ENCODE data around the gene FOLH1.
"Not testable (repeated sequence)": the region's sequence is repeated elsewhere in the genome, so short reads cannot be mapped to it uniquely, and the experiment has no call there.

FOLH1 gene

DNA sequence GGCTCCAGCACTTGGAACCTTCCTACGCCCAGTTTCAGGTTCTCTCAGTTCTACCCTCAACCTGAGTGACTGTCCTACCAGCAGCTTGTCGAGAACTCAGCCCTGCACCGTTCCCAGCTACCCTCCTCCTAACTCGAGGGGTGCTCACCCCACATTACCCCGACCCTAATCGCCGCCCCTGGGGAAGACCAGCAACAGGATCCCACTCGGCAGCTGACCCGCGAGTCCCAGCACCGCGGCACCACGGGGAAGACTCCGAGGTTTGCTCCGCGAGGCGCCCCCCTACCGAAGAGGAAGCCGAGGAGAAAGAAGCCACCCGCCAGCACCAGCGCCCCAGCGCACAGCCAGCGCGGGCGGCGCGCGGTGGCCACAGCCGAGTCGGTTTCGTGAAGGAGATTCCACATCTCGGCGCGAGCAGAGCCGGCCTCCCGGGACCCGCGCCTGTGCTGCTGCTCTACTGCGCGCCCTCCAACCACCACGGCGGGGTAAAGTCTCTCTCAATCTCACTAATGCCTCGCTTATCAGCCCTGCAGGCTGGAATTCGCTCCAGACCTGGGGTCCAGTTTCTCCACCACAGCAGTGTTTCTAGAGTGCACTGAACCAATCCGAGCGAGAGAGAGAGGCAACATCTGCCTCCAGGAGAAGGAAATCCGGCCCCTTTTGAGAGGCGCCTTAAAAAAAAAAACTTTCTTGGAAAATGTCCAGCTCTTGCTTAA, at the start of gene FOLH1:
TSS of gene FOLH1 (minus strand) at position 597 of the 716 bp plus-strand sequence. CDS start at position 404, 193 bp downstream.
- H3K4me1 ChIP-seq (ENCODE audit: control insufficient read depth, insufficient read depth, low read length) = peaks cover 6% of the 10 kb centered on the region
- H3K36me3 ChIP-seq (ENCODE audit: control insufficient read depth in 2 of 2, insufficient read depth in 2 of 2, low read length in 2 of 2) = no peaks in the 10 kb centered on the region
- peak within 1 kb of the TSS; percentile 43 to 66 for H3K4me3 ChIP-seq (ENCODE audit: low read length in 2 of 2)
- no peak within 1 kb of the TSS for H3K27ac ChIP-seq (ENCODE audit: low read length)
- H3K9me3 ChIP-seq (ENCODE audit: control insufficient read depth in 2 of 2, low read length in 2 of 2) = no peaks in the 10 kb centered on the region
- H3K9ac ChIP-seq (ENCODE audit: low read length in 2 of 2) = no peak within 1 kb of the TSS
- peaks cover 0 to 2% of the 10 kb centered on the region in 2 donors for H3K27me3 ChIP-seq (ENCODE audit: control insufficient read depth in 1 of 2, insufficient read depth in 2 of 2, low read length in 2 of 2)

- H3K36me3 ChIP-seq (ENCODE audit: control insufficient read depth in 2 of 2, insufficient read depth in 2 of 2, low read length in 2 of 2); H3K4me1 ChIP-seq (ENCODE audit: control insufficient read depth, insufficient read depth, low read length); H3K9me3 ChIP-seq (ENCODE audit: control insufficient read depth in 2 of 2, low read length in 2 of 2); H3K27ac ChIP-seq (ENCODE audit: low read length); H3K9ac ChIP-seq (ENCODE audit: low read length in 2 of 2); H3K27me3 ChIP-seq (ENCODE audit: control insufficient read depth in 1 of 2, insufficient read depth in 2 of 2, low read length in 2 of 2); H3K4me3 ChIP-seq (ENCODE audit: low read length in 2 of 2): not testable (repeated sequence)
Observed at GRCh38 chr11:49255148-49255547, 46.7 kb upstream of the FOLH1 start.

DNA sequence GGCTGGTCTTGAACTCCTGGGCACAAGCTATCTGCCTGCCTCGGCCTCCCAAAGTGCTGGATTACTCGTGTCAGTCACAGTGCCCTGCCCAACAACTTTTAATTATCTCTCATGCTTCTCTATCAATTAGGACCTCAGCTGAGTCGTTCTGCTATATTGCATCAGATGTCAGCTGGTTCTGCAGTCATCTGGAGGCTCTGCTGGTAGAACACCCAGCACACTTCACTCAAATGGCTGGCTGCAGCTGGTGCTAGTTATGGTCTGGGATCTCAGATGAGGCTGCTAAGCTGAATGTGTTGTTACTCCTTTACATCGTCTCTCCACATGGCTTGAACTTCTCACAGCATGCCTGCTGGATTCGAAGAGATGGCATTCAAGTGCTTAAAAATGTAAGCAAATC, 42.8 kb upstream of the FOLH1 start:
- not testable (repeated sequence) for H3K9ac ChIP-seq (ENCODE audit: low read length in 2 of 2); H3K9me3 ChIP-seq (ENCODE audit: control insufficient read depth in 2 of 2, low read length in 2 of 2); H3K4me1 ChIP-seq (ENCODE audit: control insufficient read depth, insufficient read depth, low read length); H3K27ac ChIP-seq (ENCODE audit: low read length); H3K27me3 ChIP-seq (ENCODE audit: control insufficient read depth in 1 of 2, insufficient read depth in 2 of 2, low read length in 2 of 2); H3K36me3 ChIP-seq (ENCODE audit: control insufficient read depth in 2 of 2, insufficient read depth in 2 of 2, low read length in 2 of 2); H3K4me3 ChIP-seq (ENCODE audit: low read length in 2 of 2)

DNA sequence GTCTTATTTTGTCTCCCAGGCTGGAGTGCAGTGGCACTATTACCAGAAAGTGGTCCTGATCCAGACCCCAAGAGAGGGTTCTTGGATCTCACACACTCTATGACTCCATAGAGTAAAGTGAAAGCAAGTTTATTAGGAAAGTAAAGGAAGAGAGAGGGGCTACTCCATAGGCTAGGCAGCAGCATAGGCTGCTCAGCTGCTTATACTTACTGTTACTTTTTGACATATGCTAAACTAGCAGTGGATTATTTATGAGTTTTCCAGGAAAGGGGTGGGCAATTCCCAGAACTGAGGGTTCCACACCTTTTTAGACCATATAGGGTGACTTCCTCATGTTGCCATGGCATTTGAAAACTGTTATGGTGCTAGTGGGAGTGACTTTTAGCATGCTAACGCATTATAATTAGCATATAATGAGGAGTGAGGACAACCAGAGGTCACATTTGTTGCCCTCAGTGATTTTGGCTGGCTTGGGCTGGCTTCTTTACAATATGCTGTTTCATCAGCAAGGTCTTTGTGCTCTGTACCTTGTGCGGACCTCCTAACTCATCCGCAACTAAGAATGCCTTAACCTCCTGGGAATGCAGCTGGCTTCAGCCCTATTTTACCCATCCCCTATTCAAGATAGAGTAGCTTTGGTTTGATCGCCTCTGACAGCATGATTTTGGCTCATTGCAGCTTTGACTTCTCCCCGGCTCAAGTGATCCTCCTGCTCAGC, 42.2 kb upstream of the FOLH1 start:
- not testable (repeated sequence) for H3K9me3 ChIP-seq (ENCODE audit: control insufficient read depth in 2 of 2, low read length in 2 of 2); H3K36me3 ChIP-seq (ENCODE audit: control insufficient read depth in 2 of 2, insufficient read depth in 2 of 2, low read length in 2 of 2); H3K27me3 ChIP-seq (ENCODE audit: control insufficient read depth in 1 of 2, insufficient read depth in 2 of 2, low read length in 2 of 2); H3K4me3 ChIP-seq (ENCODE audit: low read length in 2 of 2); H3K9ac ChIP-seq (ENCODE audit: low read length in 2 of 2); H3K4me1 ChIP-seq (ENCODE audit: control insufficient read depth, insufficient read depth, low read length); H3K27ac ChIP-seq (ENCODE audit: low read length)

DNA sequence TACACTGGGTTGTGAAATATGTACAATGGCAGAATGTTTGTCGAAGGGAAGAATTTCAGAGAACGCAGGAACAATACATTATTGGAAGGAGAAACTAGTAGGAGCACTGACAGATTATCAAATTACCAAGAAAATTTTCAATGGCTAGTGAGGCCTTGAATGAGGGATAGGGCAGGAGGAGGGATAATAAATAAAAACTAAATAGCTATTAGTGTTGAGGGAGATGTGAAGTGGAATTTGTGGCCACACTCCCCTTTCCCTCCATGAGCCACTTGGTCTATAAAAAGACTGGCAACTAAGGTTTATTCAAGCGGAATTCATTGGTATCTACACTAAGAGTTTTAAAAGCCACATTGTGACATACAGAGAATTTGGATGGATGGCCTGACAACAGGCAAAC, 41.0 kb upstream of the FOLH1 start:
- not testable (repeated sequence) for H3K27ac ChIP-seq (ENCODE audit: low read length); H3K36me3 ChIP-seq (ENCODE audit: control insufficient read depth in 2 of 2, insufficient read depth in 2 of 2, low read length in 2 of 2); H3K9ac ChIP-seq (ENCODE audit: low read length in 2 of 2); H3K9me3 ChIP-seq (ENCODE audit: control insufficient read depth in 2 of 2, low read length in 2 of 2); H3K4me3 ChIP-seq (ENCODE audit: low read length in 2 of 2); H3K4me1 ChIP-seq (ENCODE audit: control insufficient read depth, insufficient read depth, low read length); H3K27me3 ChIP-seq (ENCODE audit: control insufficient read depth in 1 of 2, insufficient read depth in 2 of 2, low read length in 2 of 2)

DNA sequence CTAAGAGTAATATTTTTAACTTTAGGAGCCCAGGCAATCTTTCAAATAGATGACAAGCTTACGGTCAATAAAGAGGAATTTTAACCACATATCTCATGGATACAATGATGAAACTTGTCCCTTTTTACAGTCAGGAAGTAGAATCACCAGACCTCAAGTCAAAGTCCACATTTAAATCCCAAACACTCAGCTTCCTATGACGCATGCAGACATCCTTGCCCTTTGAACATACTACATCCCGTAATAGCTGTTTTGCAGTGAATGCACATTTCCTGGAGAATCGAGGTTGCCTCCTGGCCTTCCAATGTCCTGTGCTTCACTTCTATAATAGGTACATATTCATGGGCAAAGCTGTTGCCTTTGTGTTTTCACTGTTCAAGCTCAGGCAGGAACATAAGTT, 25.3 kb upstream of the FOLH1 start:
- H3K36me3 ChIP-seq (ENCODE audit: control insufficient read depth in 2 of 2, insufficient read depth in 2 of 2, low read length in 2 of 2) = not testable (repeated sequence)

DNA sequence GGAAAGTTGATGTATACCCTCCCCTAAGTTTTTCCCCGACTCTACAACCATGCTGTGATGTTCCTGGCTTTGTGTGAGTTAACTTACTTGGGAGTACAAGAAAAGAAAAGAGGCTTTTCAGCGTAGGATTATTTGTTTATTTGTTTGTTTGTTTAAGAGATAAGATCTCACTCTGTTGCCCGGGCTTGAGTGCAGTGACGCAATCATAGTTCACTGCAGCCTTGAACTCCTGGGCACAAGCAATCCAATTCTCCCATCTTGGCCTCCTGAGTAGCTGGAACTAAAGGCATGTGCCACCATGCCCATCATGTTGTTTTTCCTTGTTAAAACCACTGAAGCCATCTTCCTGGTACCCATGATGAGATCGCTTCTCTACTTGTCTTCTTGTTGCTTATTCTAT, 24.6 kb upstream of the FOLH1 start:
- not testable (repeated sequence) for H3K4me3 ChIP-seq (ENCODE audit: low read length in 2 of 2); H3K4me1 ChIP-seq (ENCODE audit: control insufficient read depth, insufficient read depth, low read length); H3K27me3 ChIP-seq (ENCODE audit: control insufficient read depth in 1 of 2, insufficient read depth in 2 of 2, low read length in 2 of 2); H3K9ac ChIP-seq (ENCODE audit: low read length in 2 of 2); H3K36me3 ChIP-seq (ENCODE audit: control insufficient read depth in 2 of 2, insufficient read depth in 2 of 2, low read length in 2 of 2); H3K9me3 ChIP-seq (ENCODE audit: control insufficient read depth in 2 of 2, low read length in 2 of 2); H3K27ac ChIP-seq (ENCODE audit: low read length)

More for the DNA sequence above, 25.3 kb upstream of the FOLH1 start:
- not testable (repeated sequence) for H3K4me3 ChIP-seq (ENCODE audit: low read length in 2 of 2); H3K9ac ChIP-seq (ENCODE audit: low read length in 2 of 2); H3K27me3 ChIP-seq (ENCODE audit: control insufficient read depth in 1 of 2, insufficient read depth in 2 of 2, low read length in 2 of 2); H3K27ac ChIP-seq (ENCODE audit: low read length); H3K9me3 ChIP-seq (ENCODE audit: control insufficient read depth in 2 of 2, low read length in 2 of 2); H3K4me1 ChIP-seq (ENCODE audit: control insufficient read depth, insufficient read depth, low read length)

DNA sequence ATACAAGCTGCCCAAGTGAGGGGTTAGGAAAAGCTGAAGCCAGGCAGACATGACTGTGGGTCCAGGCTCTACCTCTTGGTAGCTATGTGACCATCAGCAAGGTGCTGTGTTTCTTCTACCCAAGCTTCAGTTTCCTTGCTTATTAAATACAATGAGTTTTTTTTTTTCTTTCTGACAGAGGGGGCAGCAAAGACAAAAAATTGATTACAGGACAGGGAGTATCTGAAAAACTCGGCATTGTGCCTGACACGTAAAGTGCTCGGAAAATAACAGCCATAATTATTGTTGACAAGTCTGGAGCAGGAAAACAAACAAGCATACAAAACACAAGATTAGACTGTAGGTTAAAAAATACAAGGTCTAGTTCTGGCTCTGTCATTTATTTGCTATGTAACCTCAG, 23.3 kb upstream of the FOLH1 start:
- not testable (repeated sequence) for H3K9me3 ChIP-seq (ENCODE audit: control insufficient read depth in 2 of 2, low read length in 2 of 2); H3K4me3 ChIP-seq (ENCODE audit: low read length in 2 of 2); H3K27ac ChIP-seq (ENCODE audit: low read length); H3K4me1 ChIP-seq (ENCODE audit: control insufficient read depth, insufficient read depth, low read length); H3K36me3 ChIP-seq (ENCODE audit: control insufficient read depth in 2 of 2, insufficient read depth in 2 of 2, low read length in 2 of 2); H3K9ac ChIP-seq (ENCODE audit: low read length in 2 of 2); H3K27me3 ChIP-seq (ENCODE audit: control insufficient read depth in 1 of 2, insufficient read depth in 2 of 2, low read length in 2 of 2)

GRCh38 chr11:49230534-49230933, 22.1 kb upstream of the FOLH1 start:
- H3K27me3 ChIP-seq (ENCODE audit: control insufficient read depth in 1 of 2, insufficient read depth in 2 of 2, low read length in 2 of 2); H3K36me3 ChIP-seq (ENCODE audit: control insufficient read depth in 2 of 2, insufficient read depth in 2 of 2, low read length in 2 of 2); H3K9me3 ChIP-seq (ENCODE audit: control insufficient read depth in 2 of 2, low read length in 2 of 2); H3K9ac ChIP-seq (ENCODE audit: low read length in 2 of 2); H3K27ac ChIP-seq (ENCODE audit: low read length); H3K4me3 ChIP-seq (ENCODE audit: low read length in 2 of 2); H3K4me1 ChIP-seq (ENCODE audit: control insufficient read depth, insufficient read depth, low read length): not testable (repeated sequence)

DNA sequence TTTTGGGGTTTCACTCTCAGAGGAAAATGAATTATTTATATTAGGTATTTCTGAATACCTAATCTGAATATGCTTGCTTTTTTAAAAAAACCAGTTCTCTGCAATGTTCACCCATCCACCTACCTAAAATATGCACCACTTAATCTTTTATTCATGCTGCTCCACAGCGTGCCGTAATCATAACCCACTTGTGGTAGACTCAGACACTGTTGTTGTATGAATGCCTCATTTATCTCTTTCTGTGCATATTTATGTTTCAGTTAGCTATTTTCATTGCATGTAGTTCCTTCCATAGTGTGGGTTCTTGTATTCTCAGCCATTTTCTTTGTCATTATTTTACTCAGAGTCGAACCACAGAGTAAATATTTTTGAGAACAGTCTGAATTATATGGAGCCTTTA, 21.6 kb upstream of the FOLH1 start:
- not testable (repeated sequence) for H3K36me3 ChIP-seq (ENCODE audit: control insufficient read depth in 2 of 2, insufficient read depth in 2 of 2, low read length in 2 of 2); H3K4me3 ChIP-seq (ENCODE audit: low read length in 2 of 2); H3K9me3 ChIP-seq (ENCODE audit: control insufficient read depth in 2 of 2, low read length in 2 of 2); H3K9ac ChIP-seq (ENCODE audit: low read length in 2 of 2); H3K4me1 ChIP-seq (ENCODE audit: control insufficient read depth, insufficient read depth, low read length); H3K27ac ChIP-seq (ENCODE audit: low read length); H3K27me3 ChIP-seq (ENCODE audit: control insufficient read depth in 1 of 2, insufficient read depth in 2 of 2, low read length in 2 of 2)

- H3K4me1 ChIP-seq (ENCODE audit: control insufficient read depth, insufficient read depth, low read length); H3K9ac ChIP-seq (ENCODE audit: low read length in 2 of 2); H3K36me3 ChIP-seq (ENCODE audit: control insufficient read depth in 2 of 2, insufficient read depth in 2 of 2, low read length in 2 of 2): not testable (repeated sequence)
Observed at GRCh38 chr11:49229136-49229535, 20.7 kb upstream of the FOLH1 start.

More at GRCh38 chr11:49229136-49229535, 20.7 kb upstream of the FOLH1 start:
- not testable (repeated sequence) for H3K9me3 ChIP-seq (ENCODE audit: control insufficient read depth in 2 of 2, low read length in 2 of 2); H3K4me3 ChIP-seq (ENCODE audit: low read length in 2 of 2); H3K27ac ChIP-seq (ENCODE audit: low read length); H3K27me3 ChIP-seq (ENCODE audit: control insufficient read depth in 1 of 2, insufficient read depth in 2 of 2, low read length in 2 of 2)

All from stomach smooth muscle (tissue), 2 donors.